ENCODE results near the gene MAML3.

MAML3 gene

GRCh38 chr4:139736274-139736660 lies 417.7 kb downstream of the MAML3 start:
- H3K4me3 ChIP-seq (ENCODE audit: control insufficient read depth, low read depth, low read length): no peak overlapping the region
- no peak for DNase-seq (ENCODE audit: low read depth)
- TF ChIP-seq CTCF (IDR thresholded peaks at IDR 0.05; ENCODE audit: control insufficient read depth, insufficient read depth, low read depth, low read length, missing control alignments): no peak

GRCh38 chr4:139735381-139736273 lies 418.4 kb downstream of the MAML3 start:
- no peak for TF ChIP-seq CTCF (IDR thresholded peaks at IDR 0.05; ENCODE audit: control insufficient read depth, insufficient read depth, low read depth, low read length, missing control alignments)
- peak overlapping the region; percentile 52 for H3K4me3 ChIP-seq (ENCODE audit: control insufficient read depth, low read depth, low read length)
- DNase-seq (ENCODE audit: low read depth): no peak

GRCh38 chr4:139734875-139735380 lies 419.1 kb downstream of the MAML3 start:
- DNase-seq (ENCODE audit: low read depth): peak; percentile 27
- TF ChIP-seq CTCF (IDR thresholded peaks at IDR 0.05; ENCODE audit: control insufficient read depth, insufficient read depth, low read depth, low read length, missing control alignments): peak; percentile 53
- peak overlapping the region; percentile 52 for H3K4me3 ChIP-seq (ENCODE audit: control insufficient read depth, low read depth, low read length)

- DNase-seq (ENCODE audit: low read depth): peak; percentile 35
- peak overlapping the region; percentile 52 for H3K4me3 ChIP-seq (ENCODE audit: control insufficient read depth, low read depth, low read length)
- TF ChIP-seq CTCF (IDR thresholded peaks at IDR 0.05; ENCODE audit: control insufficient read depth, insufficient read depth, low read depth, low read length, missing control alignments): no peak
Observed at GRCh38 chr4:139734201-139734874, 419.6 kb downstream of the MAML3 start.

- no peak overlapping the region for H3K4me3 ChIP-seq (ENCODE audit: control insufficient read depth, low read depth, low read length)
- TF ChIP-seq CTCF (IDR thresholded peaks at IDR 0.05; ENCODE audit: control insufficient read depth, insufficient read depth, low read depth, low read length, missing control alignments): no peak
Observed at GRCh38 chr4:139732991-139733570, 420.9 kb downstream of the MAML3 start.

GRCh38 chr4:139728840-139729239 lies 425.1 kb downstream of the MAML3 start:
- no peak for TF ChIP-seq CTCF (IDR thresholded peaks at IDR 0.05; ENCODE audit: control insufficient read depth, insufficient read depth, low read depth, low read length, missing control alignments)

More at GRCh38 chr4:139732991-139733570, 420.9 kb downstream of the MAML3 start:
- no peak for DNase-seq (ENCODE audit: low read depth)

More at GRCh38 chr4:139728840-139729239, 425.1 kb downstream of the MAML3 start:
- DNase-seq (ENCODE audit: low read depth): no peak
- H3K4me3 ChIP-seq (ENCODE audit: control insufficient read depth, low read depth, low read length): no peak overlapping the region

Measured in AG09309 (cell line).